Measurements from ENCODE around the gene ATXN1. TPM values are rescaled to one million over a fixed set of nuclear protein-coding genes. Genes with fewer than 3 reads are reported as not detected.

The ATXN1 gene
- polyA plus RNA-seq, 2 of the 4 experiments (the other 2 are of a cell fraction) = 2.9 to 8.3 TPM

DNA sequence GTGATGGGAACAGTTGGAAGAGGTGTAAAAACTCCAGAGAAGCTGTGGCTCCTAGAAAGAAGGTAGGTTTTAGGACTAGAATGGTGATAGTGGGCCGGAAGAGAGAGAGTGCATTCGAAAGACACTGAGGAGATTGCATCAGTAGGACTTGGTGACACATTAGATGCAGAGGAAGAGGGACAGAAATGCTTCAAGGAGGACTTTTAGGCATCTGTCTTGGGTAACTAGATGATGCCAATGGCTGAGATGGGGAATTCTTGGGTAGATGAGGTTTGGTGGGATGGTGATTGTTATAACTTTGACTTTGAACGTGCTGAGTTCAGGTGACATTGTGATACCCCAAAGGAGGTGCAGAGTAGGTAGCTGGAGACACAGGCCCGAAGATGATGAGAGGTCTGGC, 326.4 kb downstream of the ATXN1 start:
- ATAC-seq = no peak
- TF ChIP-seq ZFP36 (IDR thresholded peaks at IDR 0.05; ENCODE audit: borderline replicate concordance, partially characterized antibody) (no peak), FOSB (CRISPR knock-in tag; IDR thresholded peaks at IDR 0.05) (no peak), TP53 (CRISPR knock-in tag; IDR thresholded peaks at IDR 0.05) (no peak), HOXB5 (CRISPR knock-in tag; IDR thresholded peaks at IDR 0.05) (no peak), RCOR1 (IDR thresholded peaks at IDR 0.05; ENCODE audit: low read depth, low read length) (no peak), CHD4 (IDR thresholded peaks at IDR 0.05; ENCODE audit: borderline replicate concordance) (no peak), MAFK (IDR thresholded peaks at IDR 0.05; ENCODE audit: partially characterized antibody) (no peak), CBX2 (IDR thresholded peaks at IDR 0.05; ENCODE audit: borderline replicate concordance, low read depth) (no peak), KDM5A (IDR thresholded peaks at IDR 0.05) (no peak), GATA3 (IDR thresholded peaks at IDR 0.05; ENCODE audit: borderline replicate concordance) (no peak), ESRRA (IDR thresholded peaks at IDR 0.05; ENCODE audit: borderline replicate concordance, low read length) (no peak), EP300 (IDR thresholded peaks at IDR 0.05) (no peak), ZSCAN20 (CRISPR knock-in tag; IDR thresholded peaks at IDR 0.05) (no peak), JUN (IDR thresholded peaks at IDR 0.05) (no peak), EHF (CRISPR knock-in tag; IDR thresholded peaks at IDR 0.05) (no peak)
- TF ChIP-seq, protein P1, sequence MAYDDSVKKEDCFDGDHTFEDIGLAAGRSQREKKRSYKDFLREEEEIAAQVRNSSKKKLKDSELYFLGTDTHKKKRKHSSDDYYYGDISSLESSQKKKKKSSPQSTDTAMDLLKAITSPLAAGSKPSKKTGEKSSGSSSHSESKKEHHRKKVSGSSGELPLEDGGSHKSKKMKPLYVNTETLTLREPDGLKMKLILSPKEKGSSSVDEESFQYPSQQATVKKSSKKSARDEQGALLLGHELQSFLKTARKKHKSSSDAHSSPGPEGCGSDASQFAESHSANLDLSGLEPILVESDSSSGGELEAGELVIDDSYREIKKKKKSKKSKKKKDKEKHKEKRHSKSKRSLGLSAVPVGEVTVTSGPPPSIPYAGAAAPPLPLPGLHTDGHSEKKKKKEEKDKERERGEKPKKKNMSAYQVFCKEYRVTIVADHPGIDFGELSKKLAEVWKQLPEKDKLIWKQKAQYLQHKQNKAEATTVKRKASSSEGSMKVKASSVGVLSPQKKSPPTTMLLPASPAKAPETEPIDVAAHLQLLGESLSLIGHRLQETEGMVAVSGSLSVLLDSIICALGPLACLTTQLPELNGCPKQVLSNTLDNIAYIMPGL (CRISPR knock-in tag; IDR thresholded peaks at IDR 0.05; ENCODE audit: borderline replicate concordance) = no peak
- TF ChIP-seq, protein P2, sequence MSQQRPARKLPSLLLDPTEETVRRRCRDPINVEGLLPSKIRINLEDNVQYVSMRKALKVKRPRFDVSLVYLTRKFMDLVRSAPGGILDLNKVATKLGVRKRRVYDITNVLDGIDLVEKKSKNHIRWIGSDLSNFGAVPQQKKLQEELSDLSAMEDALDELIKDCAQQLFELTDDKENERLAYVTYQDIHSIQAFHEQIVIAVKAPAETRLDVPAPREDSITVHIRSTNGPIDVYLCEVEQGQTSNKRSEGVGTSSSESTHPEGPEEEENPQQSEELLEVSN (IDR thresholded peaks at IDR 0.05; ENCODE audit: borderline replicate concordance, low read depth) = no peak
- TF ChIP-seq, protein P3, sequence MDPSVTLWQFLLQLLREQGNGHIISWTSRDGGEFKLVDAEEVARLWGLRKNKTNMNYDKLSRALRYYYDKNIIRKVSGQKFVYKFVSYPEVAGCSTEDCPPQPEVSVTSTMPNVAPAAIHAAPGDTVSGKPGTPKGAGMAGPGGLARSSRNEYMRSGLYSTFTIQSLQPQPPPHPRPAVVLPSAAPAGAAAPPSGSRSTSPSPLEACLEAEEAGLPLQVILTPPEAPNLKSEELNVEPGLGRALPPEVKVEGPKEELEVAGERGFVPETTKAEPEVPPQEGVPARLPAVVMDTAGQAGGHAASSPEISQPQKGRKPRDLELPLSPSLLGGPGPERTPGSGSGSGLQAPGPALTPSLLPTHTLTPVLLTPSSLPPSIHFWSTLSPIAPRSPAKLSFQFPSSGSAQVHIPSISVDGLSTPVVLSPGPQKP (IDR thresholded peaks at IDR 0.05; ENCODE audit: low read depth, low read length) = no peak
- TF ChIP-seq, protein P4, sequence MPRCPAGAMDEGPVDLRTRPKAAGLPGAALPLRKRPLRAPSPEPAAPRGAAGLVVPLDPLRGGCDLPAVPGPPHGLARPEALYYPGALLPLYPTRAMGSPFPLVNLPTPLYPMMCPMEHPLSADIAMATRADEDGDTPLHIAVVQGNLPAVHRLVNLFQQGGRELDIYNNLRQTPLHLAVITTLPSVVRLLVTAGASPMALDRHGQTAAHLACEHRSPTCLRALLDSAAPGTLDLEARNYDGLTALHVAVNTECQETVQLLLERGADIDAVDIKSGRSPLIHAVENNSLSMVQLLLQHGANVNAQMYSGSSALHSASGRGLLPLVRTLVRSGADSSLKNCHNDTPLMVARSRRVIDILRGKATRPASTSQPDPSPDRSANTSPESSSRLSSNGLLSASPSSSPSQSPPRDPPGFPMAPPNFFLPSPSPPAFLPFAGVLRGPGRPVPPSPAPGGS (IDR thresholded peaks at IDR 0.05) = no peak
- Histone ChIP-seq H3K4me3 (no peak overlapping the region), H3K4me1 (peaks cover 65% of the 10 kb centered on the region), H3K27ac (peak overlapping the region; percentile 26 to 27; a peak in 3 of 6 replicates), H3K9me3 (no peaks in the 10 kb centered on the region), H3K4me2 (0 out of 3 replicates have a peak overlapping the region, but pooled peaks have one; percentile 17)
- DNase-seq (ENCODE audit: low read depth in 1 of 2, low spot score in 1 of 2) = no peak
- no peak for FAIRE-seq
- POLR2A ChIA-PET = no interaction called here
- CTCF ChIA-PET = interaction anchor here (1.2 kb wide), 1 partner anchor 77 kb away, joined by 3 read pairs; no protein-coding TSS in a partner anchor
- WGBS (ENCODE audit: missing lambda C conversion rate) = 87% methylated on average over 4 of the region's 4 CpGs

DNA sequence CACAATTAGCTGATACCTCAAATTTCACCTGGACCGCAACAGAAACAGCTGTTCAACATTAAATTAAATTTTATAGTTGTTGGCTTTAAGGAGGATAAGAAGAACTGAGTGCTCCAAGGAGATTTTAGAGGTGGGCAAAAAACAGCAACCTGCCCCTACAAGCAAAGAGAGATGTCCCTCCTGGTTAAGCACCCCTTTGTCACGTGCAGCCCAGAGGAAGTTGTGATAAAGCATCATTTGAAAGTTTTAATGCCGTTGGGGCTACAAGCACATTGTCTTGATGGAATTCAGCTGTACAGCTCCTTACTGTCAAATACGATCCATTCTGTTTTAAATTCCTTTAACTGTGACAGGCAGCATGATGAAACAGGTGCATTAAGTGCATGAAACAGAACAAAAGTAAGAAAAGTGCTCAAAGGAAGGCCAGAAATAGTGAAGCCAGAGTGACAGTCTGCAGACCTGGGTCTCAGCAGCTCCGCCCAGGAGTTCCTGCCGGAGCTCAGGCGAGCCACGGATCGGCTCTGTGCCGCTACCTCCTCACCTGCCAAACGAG, 327.8 kb downstream of the ATXN1 start:
- DNase-seq (ENCODE audit: low read depth in 1 of 2, low spot score in 1 of 2) = no peak
- no peak for FAIRE-seq
- H3K4me3 ChIP-seq = no peak overlapping the region
- no peak overlapping the region for H3K4me2 ChIP-seq
- no peak overlapping the region for H3K27ac ChIP-seq
- CTCF ChIA-PET = interaction anchor here (1.2 kb wide), 1 partner anchor 78 kb away, joined by 3 read pairs; no protein-coding TSS in a partner anchor
- no peak for TF ChIP-seq HOXB13 (CRISPR knock-in tag; IDR thresholded peaks at IDR 0.05; ENCODE audit: low read depth)
- no peak for TF ChIP-seq TP53 (CRISPR knock-in tag; IDR thresholded peaks at IDR 0.05)
- TF ChIP-seq, protein P5, sequence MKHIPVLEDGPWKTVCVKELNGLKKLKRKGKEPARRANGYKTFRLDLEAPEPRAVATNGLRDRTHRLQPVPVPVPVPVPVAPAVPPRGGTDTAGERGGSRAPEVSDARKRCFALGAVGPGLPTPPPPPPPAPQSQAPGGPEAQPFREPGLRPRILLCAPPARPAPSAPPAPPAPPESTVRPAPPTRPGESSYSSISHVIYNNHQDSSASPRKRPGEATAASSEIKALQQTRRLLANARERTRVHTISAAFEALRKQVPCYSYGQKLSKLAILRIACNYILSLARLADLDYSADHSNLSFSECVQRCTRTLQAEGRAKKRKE (CRISPR knock-in tag; IDR thresholded peaks at IDR 0.05; ENCODE audit: low read depth) = no peak
- TF ChIP-seq HDAC2 (IDR thresholded peaks at IDR 0.05) = no peak
- no peak for ATAC-seq
- POLR2A ChIA-PET = no interaction called here
- peaks cover 51% of the 10 kb centered on the region for H3K4me1 ChIP-seq
- WGBS (ENCODE audit: missing lambda C conversion rate) = 92% methylated on average over 11 of the region's 11 CpGs
- H3K9me3 ChIP-seq = no peaks in the 10 kb centered on the region
